ENCODE results near the gene ACADVL.
"Not testable (repeated sequence)": the region's sequence is repeated elsewhere in the genome, so short reads cannot be mapped to it uniquely, and the experiment has no call there.

The ACADVL gene

GRCh38 chr17:7219812-7220592 is at the start of gene ACADVL, which contains the start of gene DLG4:
Gene ACADVL, plus strand, starts transcription at chr17:7219938. Its CDS starts 47 bp downstream, at chr17:7219985.
Gene DLG4, minus strand, starts transcription at chr17:7219836.
- no peak for DNase-seq

GRCh38 chr17:7172522-7173191 is 47.1 kb upstream of the ACADVL start:
- not testable (repeated sequence) for DNase-seq

- no peak for DNase-seq
Measured at GRCh38 chr17:7173687-7174602, 45.8 kb upstream of the ACADVL start.

- no peak for DNase-seq
Measured at GRCh38 chr17:7174603-7175326, 45.0 kb upstream of the ACADVL start.

GRCh38 chr17:7175330-7175733 is 44.4 kb upstream of the ACADVL start:
- no peak for DNase-seq

GRCh38 chr17:7176107-7176840 is 43.5 kb upstream of the ACADVL start:
- DNase-seq: no peak

- no peak for DNase-seq
Measured at GRCh38 chr17:7176841-7177190, 42.9 kb upstream of the ACADVL start.

GRCh38 chr17:7177191-7177953 is 42.4 kb upstream of the ACADVL start:
- peak; percentile 25 for DNase-seq

- DNase-seq: no peak
Measured at GRCh38 chr17:7177954-7178477, 41.7 kb upstream of the ACADVL start.

GRCh38 chr17:7178973-7179316 is 40.8 kb upstream of the ACADVL start:
- DNase-seq: no peak

- DNase-seq: no peak
Measured at GRCh38 chr17:7179317-7180254, 40.2 kb upstream of the ACADVL start, which contains the start of gene ASGR1. Gene ASGR1, minus strand, starts transcription at chr17:7179370. Its CDS starts 807 bp downstream, at chr17:7178563.

- not testable (repeated sequence) for DNase-seq
Measured at GRCh38 chr17:7182101-7182500, 37.6 kb upstream of the ACADVL start.

- DNase-seq: no peak
Measured at GRCh38 chr17:7183433-7184090, 36.2 kb upstream of the ACADVL start.

GRCh38 chr17:7184091-7184488 is 35.6 kb upstream of the ACADVL start:
- no peak for DNase-seq

GRCh38 chr17:7184647-7185046 is 35.1 kb upstream of the ACADVL start:
- no peak for DNase-seq

- no peak for DNase-seq
Measured at GRCh38 chr17:7186241-7186640, 33.5 kb upstream of the ACADVL start.

- no peak for DNase-seq
Measured at GRCh38 chr17:7190276-7190917, 29.3 kb upstream of the ACADVL start.

- no peak for DNase-seq
Measured at GRCh38 chr17:7191069-7191468, 28.7 kb upstream of the ACADVL start.

Data from KG1 (cell line).